Stomach (tissue), 4 donors: Measurements from ENCODE around the gene DLG2.

ENCODE experiments used
- CTCF ChIP-seq, 7 experiments: fragments of 450-650 bp in 4 of 7; fragments of 200-600 bp in 3 of 7; sonication (generic) in 3 of 7; IDR thresholded peaks; one replicate each; pipeline ENCODE4 v1.5.1; 2016 to 2019; ENCODE audit warnings: antibody characterized with exemption in 7 of 7, control low read depth in 2 of 7, mild to moderate bottlenecking in 1 of 7
- EP300 ChIP-seq: sonication (generic); formaldehyde crosslinking; IDR thresholded peaks from one replicate; pipeline ENCODE4 v1.6.1; 2017; ENCODE audit warnings: antibody characterized with exemption
- POLR2A ChIP-seq, 4 donors: fragments of 450-650 bp; IDR thresholded peaks; one replicate each; pipeline ENCODE4 v1.6.1; 2016; ENCODE audit warnings: antibody characterized with exemption in 4 of 4, control low read depth in 2 of 4, mild to moderate bottlenecking in 1 of 4, moderate library complexity in 1 of 4
- POLR2AphosphoS5 ChIP-seq, 3 donors: sonication (generic); formaldehyde crosslinking; IDR thresholded peaks; one replicate each; pipeline ENCODE4 v1.6.1; 2016; ENCODE audit warnings: antibody characterized with exemption in 3 of 3

- TF ChIP-seq CTCF (IDR thresholded peaks at IDR 0.05) (no peak), EP300 (no peak), POLR2A (IDR thresholded peaks at IDR 0.05) (no peak), POLR2AphosphoS5 (IDR thresholded peaks at IDR 0.05) (no peak)
Observed at GRCh38 chr11:84857746-84858145, 769.4 kb downstream of the DLG2 start.
